Left ventricle myocardium inferior (tissue), 1 donor: ENCODE results near the gene PTPRM. TPM values are rescaled to one million over a fixed set of nuclear protein-coding genes. Genes with fewer than 3 reads are reported as not detected.

ENCODE experiments used
- DNase-seq: peaks from one replicate; pipeline ENCODE4 v3.0.0-alpha.2; 2020
- H3K27ac ChIP-seq: fragments of 200-600 bp; replicated peaks from 2 replicates; pipeline ENCODE4 v1.8.0; 2021
- H3K27me3 ChIP-seq: fragments of 200-600 bp; 2 replicates; pipeline ENCODE4 v1.8.0; 2021; ENCODE audit warnings: low read depth
- H3K36me3 ChIP-seq: fragments of 200-600 bp; 2 replicates; pipeline ENCODE4 v1.8.0; 2021
- H3K4me1 ChIP-seq: fragments of 200-600 bp; 2 replicates; pipeline ENCODE4 v1.8.0; 2021
- H3K4me3 ChIP-seq: fragments of 200-600 bp; 2 replicates; pipeline ENCODE4 v1.8.0; 2021; ENCODE audit warnings: mild to moderate bottlenecking, moderate library complexity
- H3K9me3 ChIP-seq: fragments of 200-600 bp; replicated peaks from 2 replicates; pipeline ENCODE4 v1.8.0; 2021
- intact Hi-C: fragments of 100-400 bp; cut with micrococcal nuclease; formaldehyde crosslinking; loops from one replicate; pipeline ENCODE4 v1.11.0; 2022
- total RNA-seq: library from RNA; stranded (reverse); fragmentation: NEBNext Ultra II Directional; extraction: Animal tissue kit (Norgen Biotek cat#: 25700); gene quantifications from one replicate; pipeline ENCODE4 v1.2.1, GENCODE V29; 2021
- TF ChIP-seq, protein P1 (sequence below): fragments of 200-600 bp; IDR thresholded peaks from 2 replicates; pipeline ENCODE4 v1.8.0; 2021; ENCODE audit warnings: antibody characterized with exemption, mild to moderate bottlenecking, borderline replicate concordance
- donor health status: DM: no; HTN: yes; CAD: no; lungs with severe emphysema.

The PTPRM gene
- total RNA-seq, 1 donor from 2014 or later: 132 TPM

DNA sequence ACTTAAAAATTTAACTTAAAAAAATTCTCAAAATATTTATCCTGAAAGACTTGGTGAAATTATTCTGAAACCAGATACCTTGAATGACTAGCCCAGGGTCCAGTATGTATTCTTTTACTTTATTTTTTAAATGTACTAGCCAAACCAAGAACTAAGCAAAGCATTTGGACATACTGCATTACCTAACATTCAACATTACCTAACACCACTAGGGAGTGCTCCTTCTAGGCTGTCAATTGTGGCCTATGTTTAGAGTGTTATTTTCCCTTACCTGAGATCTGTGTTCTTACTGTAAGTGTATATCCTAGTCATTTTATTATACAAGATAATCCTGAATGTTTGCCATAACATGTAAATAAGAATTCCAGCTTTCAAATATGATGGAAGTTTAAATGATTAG, 496.6 kb downstream of the PTPRM start:
- no peaks in the 10 kb centered on the region for H3K36me3 ChIP-seq
- no peaks in the 10 kb centered on the region for H3K4me1 ChIP-seq
- no peak overlapping the region for H3K27ac ChIP-seq
- TF ChIP-seq, protein P1, sequence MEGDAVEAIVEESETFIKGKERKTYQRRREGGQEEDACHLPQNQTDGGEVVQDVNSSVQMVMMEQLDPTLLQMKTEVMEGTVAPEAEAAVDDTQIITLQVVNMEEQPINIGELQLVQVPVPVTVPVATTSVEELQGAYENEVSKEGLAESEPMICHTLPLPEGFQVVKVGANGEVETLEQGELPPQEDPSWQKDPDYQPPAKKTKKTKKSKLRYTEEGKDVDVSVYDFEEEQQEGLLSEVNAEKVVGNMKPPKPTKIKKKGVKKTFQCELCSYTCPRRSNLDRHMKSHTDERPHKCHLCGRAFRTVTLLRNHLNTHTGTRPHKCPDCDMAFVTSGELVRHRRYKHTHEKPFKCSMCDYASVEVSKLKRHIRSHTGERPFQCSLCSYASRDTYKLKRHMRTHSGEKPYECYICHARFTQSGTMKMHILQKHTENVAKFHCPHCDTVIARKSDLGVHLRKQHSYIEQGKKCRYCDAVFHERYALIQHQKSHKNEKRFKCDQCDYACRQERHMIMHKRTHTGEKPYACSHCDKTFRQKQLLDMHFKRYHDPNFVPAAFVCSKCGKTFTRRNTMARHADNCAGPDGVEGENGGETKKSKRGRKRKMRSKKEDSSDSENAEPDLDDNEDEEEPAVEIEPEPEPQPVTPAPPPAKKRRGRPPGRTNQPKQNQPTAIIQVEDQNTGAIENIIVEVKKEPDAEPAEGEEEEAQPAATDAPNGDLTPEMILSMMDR: no peak
- intact Hi-C loops: no loop called here
- no peak for DNase-seq
- no peaks in the 10 kb centered on the region for H3K27me3 ChIP-seq
- H3K9me3 ChIP-seq: no peaks in the 10 kb centered on the region
- no peak overlapping the region for H3K4me3 ChIP-seq

DNA sequence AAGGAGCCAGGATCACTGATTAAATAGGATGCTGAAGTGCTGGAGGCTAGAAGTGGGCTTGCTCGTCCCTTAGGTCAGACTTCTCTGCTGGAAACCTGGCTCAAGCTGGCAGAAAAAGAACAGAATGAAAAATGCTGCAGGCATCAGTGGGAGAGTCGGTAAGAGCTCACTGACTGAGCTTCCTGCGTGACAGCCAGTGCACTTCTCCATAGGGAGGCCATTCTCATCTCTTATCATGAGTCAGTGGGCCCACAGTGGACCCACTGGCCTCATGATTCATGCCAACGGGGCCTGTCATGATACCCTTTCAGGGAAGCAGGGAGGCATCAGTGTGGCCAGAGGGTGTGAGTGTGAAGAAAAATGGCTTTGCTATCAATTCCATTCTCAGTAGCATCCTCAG, 498.2 kb downstream of the PTPRM start:
- Histone ChIP-seq H3K27ac (no peak overlapping the region), H3K9me3 (no peaks in the 10 kb centered on the region), H3K27me3 (no peaks in the 10 kb centered on the region), H3K4me3 (no peak overlapping the region), H3K4me1 (no peaks in the 10 kb centered on the region), H3K36me3 (peaks cover 6% of the 10 kb centered on the region)
- intact Hi-C loops: no loop called here
- no peak for DNase-seq
- TF ChIP-seq, protein P1: no peak

DNA sequence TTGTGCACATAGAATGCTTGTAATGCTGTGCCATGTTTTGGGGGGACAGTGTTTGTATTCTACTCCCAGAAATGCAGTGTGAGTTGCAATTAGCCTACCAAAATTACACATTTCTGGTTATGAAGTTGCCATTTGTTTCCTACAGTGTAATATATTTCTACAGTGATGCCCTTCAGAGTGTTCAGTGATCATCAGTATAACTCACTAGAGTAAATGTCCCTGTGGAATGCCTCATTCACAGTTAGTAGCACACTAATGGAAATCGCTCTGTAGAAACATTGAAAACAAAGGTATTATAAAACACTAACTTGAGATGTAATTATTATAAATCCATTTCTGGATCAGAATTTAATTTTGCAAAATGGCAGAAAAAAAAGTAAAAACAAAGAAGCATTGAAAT, 498.7 kb downstream of the PTPRM start:
- H3K27ac ChIP-seq: no peak overlapping the region
- no peaks in the 10 kb centered on the region for H3K9me3 ChIP-seq
- H3K4me1 ChIP-seq: no peaks in the 10 kb centered on the region
- TF ChIP-seq, protein P1: no peak
- intact Hi-C loops: no loop called here
- no peaks in the 10 kb centered on the region for H3K27me3 ChIP-seq
- peaks cover 6% of the 10 kb centered on the region for H3K36me3 ChIP-seq
- no peak for DNase-seq
- H3K4me3 ChIP-seq: no peak overlapping the region

DNA sequence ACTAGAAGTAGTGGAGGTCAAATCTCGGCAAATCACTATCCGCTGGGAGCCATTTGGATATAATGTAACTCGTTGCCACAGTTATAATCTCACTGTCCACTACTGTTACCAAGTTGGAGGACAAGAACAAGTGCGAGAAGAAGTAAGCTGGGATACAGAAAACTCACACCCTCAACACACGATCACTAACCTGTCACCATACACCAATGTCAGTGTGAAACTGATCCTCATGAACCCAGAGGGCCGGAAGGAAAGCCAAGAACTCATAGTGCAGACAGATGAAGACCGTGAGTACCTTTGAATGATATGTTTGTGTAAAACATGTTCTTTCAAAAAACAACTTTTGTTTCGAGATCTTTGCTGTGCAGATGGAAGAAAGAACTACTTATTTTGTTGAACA, 502.6 kb downstream of the PTPRM start:
- Histone ChIP-seq H3K27ac (no peak overlapping the region), H3K4me1 (no peaks in the 10 kb centered on the region), H3K4me3 (no peak overlapping the region), H3K36me3 (peaks cover 6% of the 10 kb centered on the region), H3K27me3 (no peaks in the 10 kb centered on the region), H3K9me3 (no peaks in the 10 kb centered on the region)
- DNase-seq: no peak
- TF ChIP-seq, protein P1: no peak
- intact Hi-C loops: no loop called here

DNA sequence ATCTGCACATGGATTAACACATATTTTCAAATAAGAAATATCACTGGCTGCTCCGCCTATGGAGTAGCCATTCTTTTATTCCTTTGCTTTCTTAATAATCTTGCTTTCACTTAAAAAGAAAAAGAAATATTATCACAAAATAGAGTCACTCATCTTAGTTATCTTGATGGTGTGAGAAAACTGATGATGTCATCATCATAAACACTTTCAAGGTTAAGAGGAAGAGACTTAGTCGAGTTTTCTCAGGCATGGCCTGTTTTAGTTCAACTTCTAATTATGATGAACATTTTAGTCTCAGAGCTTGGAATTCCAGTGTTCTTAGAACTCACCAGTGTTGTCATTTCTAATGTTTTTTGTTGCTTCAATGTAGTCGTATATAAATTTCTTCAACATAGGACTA, 506.1 kb downstream of the PTPRM start:
- TF ChIP-seq, protein P1: no peak
- intact Hi-C loops: no loop called here
- no peaks in the 10 kb centered on the region for H3K4me1 ChIP-seq
- H3K4me3 ChIP-seq: no peak overlapping the region
- peaks cover 6% of the 10 kb centered on the region for H3K36me3 ChIP-seq
- no peaks in the 10 kb centered on the region for H3K27me3 ChIP-seq
- H3K27ac ChIP-seq: no peak overlapping the region
- H3K9me3 ChIP-seq: no peaks in the 10 kb centered on the region
- no peak for DNase-seq

DNA sequence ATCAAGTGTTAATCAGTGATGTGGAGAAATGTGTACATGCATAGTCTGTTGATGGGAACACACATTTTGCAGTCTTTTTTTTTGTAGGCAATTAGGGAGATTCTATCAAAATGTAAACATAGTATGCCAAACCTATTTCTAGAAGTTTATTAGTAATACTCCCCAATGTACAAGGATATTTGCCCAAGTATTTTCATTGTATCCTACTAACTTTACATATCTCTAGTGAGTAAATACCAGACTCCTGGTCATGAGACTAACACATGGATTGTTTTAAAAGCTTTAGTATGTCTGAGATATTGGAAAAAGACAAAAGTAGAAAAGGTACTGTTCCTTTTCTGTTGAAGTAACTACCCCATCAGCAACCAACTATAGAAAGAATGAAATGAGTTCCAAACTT, 513.0 kb downstream of the PTPRM start:
- Histone ChIP-seq H3K36me3 (peaks cover 3% of the 10 kb centered on the region), H3K4me3 (no peak overlapping the region), H3K27me3 (no peaks in the 10 kb centered on the region), H3K27ac (no peak overlapping the region), H3K9me3 (no peaks in the 10 kb centered on the region), H3K4me1 (peaks cover 30% of the 10 kb centered on the region)
- intact Hi-C loops: no loop called here
- TF ChIP-seq, protein P1: no peak
- DNase-seq: no peak
